ENCODE data around the gene KRTAP4-16.
"Not testable (repeated sequence)": the region's sequence is repeated elsewhere in the genome, so short reads cannot be mapped to it uniquely, and the experiment has no call there.

KRTAP4-16 gene

GRCh38 chr17:41118721-41119120 lies 16.7 kb upstream of the KRTAP4-16 start:
- no peak for DNase-seq

- DNase-seq = not testable (repeated sequence)
These were observed 15.9 kb upstream of the KRTAP4-16 start, which contains the start of gene KRTAP4-11 for GRCh38 chr17:41117846-41118386. Gene KRTAP4-11, minus strand, starts transcription at chr17:41118373. Its CDS starts 58 bp downstream, at chr17:41118315.

GRCh38 chr17:41116297-41116696 lies 14.3 kb upstream of the KRTAP4-16 start:
- DNase-seq = no peak

GRCh38 chr17:41111151-41111885 lies 9.3 kb upstream of the KRTAP4-16 start:
- no peak for DNase-seq

- not testable (repeated sequence) for DNase-seq
These were observed 6.8 kb upstream of the KRTAP4-16 start for GRCh38 chr17:41108728-41109386.

- no peak for DNase-seq
These were observed 6.0 kb upstream of the KRTAP4-16 start for GRCh38 chr17:41107941-41108450.

- DNase-seq = not testable (repeated sequence)
These were observed 3.3 kb upstream of the KRTAP4-16 start, which contains the start of gene KRTAP4-9 for GRCh38 chr17:41105347-41105746. Gene KRTAP4-9, plus strand, starts transcription at chr17:41105389. Its CDS starts 0 bp downstream, at chr17:41105389.

GRCh38 chr17:41104386-41105038 lies 2.5 kb upstream of the KRTAP4-16 start:
- not testable (repeated sequence) for DNase-seq

GRCh38 chr17:41103896-41104295 lies 1.9 kb upstream of the KRTAP4-16 start:
- DNase-seq = no peak

- not testable (repeated sequence) for DNase-seq
These were observed 2.1 kb downstream of the KRTAP4-16 start for GRCh38 chr17:41099682-41100480.

- no peak for DNase-seq
These were observed 3.5 kb downstream of the KRTAP4-16 start for GRCh38 chr17:41098481-41098880.

- DNase-seq = no peak
These were observed 4.0 kb downstream of the KRTAP4-16 start, which contains the start of gene KRTAP4-8 for GRCh38 chr17:41098042-41098441. Gene KRTAP4-8, minus strand, starts transcription at chr17:41098142. Its CDS starts 58 bp downstream, at chr17:41098084.

GRCh38 chr17:41096055-41096454 lies 6.0 kb downstream of the KRTAP4-16 start:
- no peak for DNase-seq

- DNase-seq = not testable (repeated sequence)
These were observed 13.2 kb downstream of the KRTAP4-16 start for GRCh38 chr17:41088760-41089352.

GRCh38 chr17:41084100-41084856 lies 17.7 kb downstream of the KRTAP4-16 start, which contains the start of gene KRTAP4-7:
Gene KRTAP4-7, plus strand, starts transcription at chr17:41084150. Its CDS starts 57 bp downstream, at chr17:41084207.
- DNase-seq = not testable (repeated sequence)

GRCh38 chr17:41083427-41083826 lies 18.6 kb downstream of the KRTAP4-16 start:
- not testable (repeated sequence) for DNase-seq

- DNase-seq = no peak
These were observed 19.4 kb downstream of the KRTAP4-16 start for GRCh38 chr17:41082626-41083025.

- DNase-seq = no peak
These were observed 25.2 kb downstream of the KRTAP4-16 start for GRCh38 chr17:41076788-41077187.

- DNase-seq = no peak
These were observed 28.3 kb downstream of the KRTAP4-16 start for GRCh38 chr17:41073676-41074075.

- no peak for DNase-seq
These were observed 30.2 kb downstream of the KRTAP4-16 start for GRCh38 chr17:41071606-41072360.
